SK-N-MC (cell line): ENCODE results near the gene PTPRN2.

Experiments
- EZH2 ChIP-seq: fragments of 200-600 bp; sonication (generic); IDR thresholded peaks from one replicate; pipeline ENCODE4 v1.6.1; 2017; ENCODE audit warnings: antibody characterized with exemption
- POLR2AphosphoS5 ChIP-seq: IDR thresholded peaks from 2 replicates; pipeline ENCODE4 v1.6.1; 2012; ENCODE audit warnings: mild to moderate bottlenecking, low read depth, low read length, borderline replicate concordance

DNA sequence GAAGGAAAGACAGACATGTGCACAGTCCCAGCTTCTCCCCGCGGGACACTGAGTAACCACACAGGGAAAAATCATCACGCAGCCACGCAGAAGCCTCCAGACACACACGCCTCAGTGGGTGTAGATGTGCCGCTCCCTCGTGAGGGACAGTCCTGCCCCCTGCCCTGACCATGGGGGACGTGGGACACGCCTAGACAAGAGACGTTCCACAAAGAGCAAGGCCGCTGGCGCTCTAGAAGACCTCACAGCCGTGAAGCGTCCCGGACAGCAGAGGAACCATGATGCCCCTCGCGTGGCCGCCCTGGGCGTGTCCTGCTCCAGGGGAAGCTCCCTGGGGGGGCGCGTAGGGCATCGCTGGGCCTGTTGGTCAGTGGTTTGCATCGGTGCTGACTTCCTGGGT, 1040.0 kb downstream of the PTPRN2 start:
- TF ChIP-seq POLR2AphosphoS5 (no peak), EZH2 (no peak)
